Stimulated activated CD4-positive, alpha-beta T cell treated with anti-CD3 and anti-CD28 coated beads, Interleukin-15, amount 100 ng/mL, for 24 hours (primary cell): ENCODE results near the gene G6PC3.
"Not testable (repeated sequence)": the region's sequence is repeated elsewhere in the genome, so short reads cannot be mapped to it uniquely, and the experiment has no call there.

Experiments used
- DNase-seq: peaks from one replicate; pipeline ENCODE4 v3.0.0-alpha.2; 2020

G6PC3 gene

GRCh38 chr17:44085908-44086307 is 15.4 kb downstream of the G6PC3 start:
- DNase-seq, result no peak

- DNase-seq, result peak; percentile 75
Measured at GRCh38 chr17:44086364-44087311, 16.1 kb downstream of the G6PC3 start.

GRCh38 chr17:44087319-44087718 is 16.8 kb downstream of the G6PC3 start:
- DNase-seq, result no peak

GRCh38 chr17:44088254-44088653 is 17.7 kb downstream of the G6PC3 start:
- no peak for DNase-seq

GRCh38 chr17:44091200-44091997 is 20.9 kb downstream of the G6PC3 start:
- no peak for DNase-seq

- no peak for DNase-seq
Measured at GRCh38 chr17:44092051-44092450, 21.5 kb downstream of the G6PC3 start.

- no peak for DNase-seq
Measured at GRCh38 chr17:44093231-44093900, 22.8 kb downstream of the G6PC3 start.

- no peak for DNase-seq
Measured at GRCh38 chr17:44094701-44095387, 24.3 kb downstream of the G6PC3 start.

GRCh38 chr17:44095388-44095646 is 24.8 kb downstream of the G6PC3 start:
- DNase-seq, result no peak

GRCh38 chr17:44095647-44096496 is 25.3 kb downstream of the G6PC3 start:
- no peak for DNase-seq

- DNase-seq, result no peak
Measured at GRCh38 chr17:44097110-44097958, 26.8 kb downstream of the G6PC3 start.

GRCh38 chr17:44101858-44102257 is 31.3 kb downstream of the G6PC3 start:
- DNase-seq, result not testable (repeated sequence)

- DNase-seq, result no peak
Measured at GRCh38 chr17:44102849-44103622, 32.5 kb downstream of the G6PC3 start.

- DNase-seq, result no peak
Measured at GRCh38 chr17:44105483-44105882, 34.9 kb downstream of the G6PC3 start.

- no peak for DNase-seq
Measured at GRCh38 chr17:44105941-44106340, 35.4 kb downstream of the G6PC3 start.

GRCh38 chr17:44106801-44107200 is 36.3 kb downstream of the G6PC3 start:
- no peak for DNase-seq

GRCh38 chr17:44108440-44109311 is 38.1 kb downstream of the G6PC3 start:
- no peak for DNase-seq

GRCh38 chr17:44109312-44109630 is 38.7 kb downstream of the G6PC3 start:
- no peak for DNase-seq

- no peak for DNase-seq
Measured at GRCh38 chr17:44110011-44110686, 39.6 kb downstream of the G6PC3 start.
